SHP77 treated with DMSO at 0.1 percent for 48 hours (cell line): ENCODE data around the gene DTX3L.

Experiments used
- DNase-seq: peaks from one replicate; lab custom pipeline; 2025; lab: John Stamatoyannopoulos, UW

DTX3L gene

GRCh38 chr3:122606330-122606729, 42.2 kb downstream of the DTX3L start:
- DNase-seq = no peak

DNA sequence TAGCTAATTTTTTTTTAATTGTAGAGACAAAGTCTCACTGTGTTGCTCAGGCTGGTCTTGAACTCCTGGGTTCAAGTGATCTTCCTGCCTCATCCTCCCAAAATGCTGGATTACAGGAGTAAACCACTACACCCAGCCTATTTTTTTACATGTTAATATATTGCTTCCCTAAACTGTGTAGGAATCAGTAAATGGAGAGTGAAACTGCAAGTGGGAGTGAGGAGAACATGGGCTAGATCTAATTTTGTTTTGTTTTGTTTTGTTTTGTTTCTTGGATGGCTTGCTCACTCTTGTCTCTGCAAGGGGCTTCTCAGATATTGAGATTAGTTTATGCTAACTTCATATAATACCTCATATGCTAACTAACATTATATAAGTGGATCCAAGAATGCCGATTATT, 44.8 kb downstream of the DTX3L start:
- DNase-seq = no peak

- DNase-seq = no peak
Measured at GRCh38 chr3:122609798-122610559, 45.8 kb downstream of the DTX3L start.

DNA sequence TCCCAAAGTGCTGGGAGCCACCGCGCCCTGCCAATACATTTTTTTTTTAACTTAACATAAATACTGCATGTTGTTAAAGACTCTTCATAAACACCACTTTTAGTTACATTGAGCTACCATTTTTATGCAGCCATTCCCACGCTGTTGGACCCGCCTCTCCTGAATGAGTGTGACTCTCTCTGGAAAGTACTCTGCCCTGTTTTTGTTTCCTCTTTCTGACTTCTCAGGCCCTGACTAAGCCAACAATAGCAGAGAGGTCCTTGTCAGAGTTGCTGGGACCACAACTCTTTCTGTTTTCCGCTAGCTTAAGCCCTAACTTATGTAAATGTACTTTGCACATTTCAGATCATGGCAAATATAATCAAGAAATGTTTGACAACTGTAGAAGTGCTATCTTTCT, 48.6 kb downstream of the DTX3L start:
- no peak for DNase-seq

GRCh38 chr3:122615303-122615702, 51.2 kb downstream of the DTX3L start:
- DNase-seq = no peak

GRCh38 chr3:122618614-122619013, 54.5 kb downstream of the DTX3L start:
- DNase-seq = no peak

DNA sequence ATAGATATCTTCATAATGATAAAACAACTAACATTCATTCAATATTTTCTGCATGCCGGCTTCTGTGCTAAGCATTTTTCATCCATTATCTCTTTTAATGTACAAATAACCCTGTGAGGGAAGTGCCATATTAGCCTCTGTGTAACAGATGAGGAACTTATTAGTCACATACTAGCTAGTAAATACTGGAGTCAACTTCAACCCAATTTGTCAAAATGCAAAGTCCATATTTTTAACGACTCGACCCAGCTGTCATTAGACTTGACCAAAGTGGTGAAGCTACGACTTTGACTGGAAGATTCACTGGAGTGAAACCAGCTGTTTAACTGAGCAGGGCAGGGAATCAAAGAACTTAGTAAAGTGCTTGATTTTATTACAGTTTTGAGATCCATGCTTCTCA, 54.9 kb downstream of the DTX3L start:
- DNase-seq = no peak

DNA sequence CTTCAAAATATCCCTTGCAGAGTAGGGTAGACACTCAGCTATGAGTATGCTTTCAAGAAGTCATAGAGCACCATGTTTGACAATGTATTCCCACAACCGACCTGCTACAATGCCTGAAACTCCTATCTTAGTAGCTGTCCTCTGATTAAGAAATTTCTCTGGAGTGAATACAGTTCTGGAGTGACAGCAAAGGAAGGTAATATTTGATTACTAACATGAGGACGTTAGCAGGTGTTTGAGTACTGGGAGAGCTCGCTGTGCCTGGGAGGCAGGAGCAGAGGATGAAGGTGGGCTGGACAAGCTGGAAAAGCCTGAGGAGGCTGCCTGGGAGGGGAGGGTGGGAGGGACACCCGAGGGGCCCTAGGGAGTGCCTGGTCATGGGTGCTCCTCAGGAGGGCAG, 56.3 kb downstream of the DTX3L start:
- DNase-seq = no peak

DNA sequence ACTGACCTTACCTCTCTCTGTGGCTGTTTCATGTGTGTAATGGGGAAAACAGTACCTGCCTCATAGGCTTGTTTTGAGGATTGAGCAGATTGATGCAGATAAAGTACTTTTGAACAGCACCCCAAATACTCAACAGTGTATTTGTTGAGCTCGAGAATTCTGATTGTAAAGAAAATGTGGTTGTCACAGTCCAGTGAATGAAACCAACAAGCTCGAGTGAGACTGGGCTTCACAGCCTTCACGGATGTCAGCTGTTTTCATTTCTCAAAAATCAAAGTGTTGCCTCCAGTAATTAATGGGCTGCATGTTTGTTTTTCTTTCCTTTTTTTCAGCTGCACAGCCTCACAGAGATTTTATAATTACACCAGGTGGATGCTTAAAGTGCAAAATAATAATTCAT, 57.0 kb downstream of the DTX3L start:
- DNase-seq = no peak

GRCh38 chr3:122623031-122623829, 59.1 kb downstream of the DTX3L start:
- DNase-seq = no peak
